HG03139 (cell line): ENCODE results near the gene TES.
"Not testable (repeated sequence)": the region's sequence is repeated elsewhere in the genome, so short reads cannot be mapped to it uniquely, and the experiment has no call there.

ENCODE experiments used
- ATAC-seq: cut with Tn5 transposase; IDR thresholded peaks from one replicate; pipeline ENCODE4 v1.9.1; 2021; ENCODE audit not compliant: unreplicated experiment

Gene TES

DNA sequence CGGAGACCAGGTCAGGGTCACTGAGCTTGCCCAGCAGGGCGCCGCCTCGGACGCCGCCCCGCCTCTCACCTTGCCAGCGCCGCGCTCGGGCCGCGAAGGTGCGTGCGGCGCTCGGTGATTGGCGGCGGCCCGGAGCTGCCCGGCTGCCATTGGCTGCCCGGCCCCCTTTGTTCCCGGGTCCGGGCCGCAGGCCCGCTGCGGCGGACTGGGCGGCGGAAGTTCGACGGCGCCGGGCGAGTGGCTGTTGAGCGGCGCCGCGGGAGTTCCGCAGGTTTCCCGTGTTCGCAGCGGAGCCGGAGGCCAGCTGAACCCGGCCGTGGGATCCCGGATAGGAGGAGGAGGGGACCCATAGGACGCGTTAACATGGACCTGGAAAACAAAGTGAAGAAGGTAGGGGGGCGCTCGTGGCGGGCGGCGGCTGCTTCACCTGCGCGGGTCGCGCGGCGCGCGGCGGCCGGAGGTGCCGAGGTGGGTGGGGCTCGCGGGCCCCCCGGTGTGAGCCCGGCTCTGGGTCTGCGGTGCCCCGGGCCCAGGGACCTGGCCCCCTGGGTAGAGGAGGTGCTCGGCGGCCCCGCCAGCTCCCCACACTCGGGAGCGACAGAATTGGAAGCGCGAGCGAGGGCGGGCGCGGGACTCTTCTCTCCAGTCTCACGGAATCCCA is at the start of gene TES:
TSS of gene TES (plus strand) at position 195 of the 661 bp plus-strand sequence. CDS start at position 364, 169 bp downstream.
- peak; percentile 84 for ATAC-seq

DNA sequence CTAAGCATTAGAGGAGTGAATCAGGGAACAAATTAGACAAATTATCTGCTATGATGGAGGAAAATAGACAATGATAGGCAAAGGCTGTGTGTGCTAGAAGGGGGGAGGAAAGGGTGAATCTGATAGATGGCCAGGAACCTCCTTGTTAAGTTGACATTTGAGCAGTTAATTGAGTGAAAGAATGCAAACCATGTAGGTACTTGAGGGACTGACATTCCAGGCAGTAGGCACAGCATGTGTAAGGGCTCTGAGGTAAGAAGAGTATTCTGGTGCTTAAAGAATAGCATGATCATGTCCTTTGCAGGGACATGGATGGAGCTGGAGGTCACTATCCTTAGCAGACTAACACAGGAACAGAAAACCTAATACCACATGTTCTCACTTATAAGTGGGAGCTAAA is 48.6 kb upstream of the TES start:
- no peak for ATAC-seq

GRCh38 chr7:116162254-116162653 is 48.1 kb upstream of the TES start:
- ATAC-seq = no peak

- no peak for ATAC-seq
These were observed 47.3 kb upstream of the TES start for GRCh38 chr7:116162992-116163391.

GRCh38 chr7:116164552-116165306 is 45.6 kb upstream of the TES start:
- ATAC-seq = no peak

DNA sequence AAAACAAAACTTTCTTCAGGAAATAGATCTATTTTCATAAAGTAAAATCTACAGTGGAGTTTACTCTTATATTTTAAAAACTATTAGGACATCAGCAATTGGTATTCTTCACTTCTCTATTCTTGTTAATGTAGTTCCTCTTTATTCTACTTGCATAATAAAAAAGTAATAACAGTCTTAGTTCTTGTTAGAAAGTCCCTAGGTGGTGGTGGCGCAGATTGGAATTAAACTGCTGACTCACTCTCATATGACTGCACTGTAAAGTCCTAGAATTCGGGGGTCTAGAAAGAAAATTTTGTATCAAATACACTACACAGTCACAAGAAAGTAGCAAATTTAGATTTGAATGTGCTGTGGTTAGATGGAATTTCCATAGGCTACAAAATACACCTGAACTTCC is 44.6 kb upstream of the TES start:
- peak; percentile 44 for ATAC-seq

DNA sequence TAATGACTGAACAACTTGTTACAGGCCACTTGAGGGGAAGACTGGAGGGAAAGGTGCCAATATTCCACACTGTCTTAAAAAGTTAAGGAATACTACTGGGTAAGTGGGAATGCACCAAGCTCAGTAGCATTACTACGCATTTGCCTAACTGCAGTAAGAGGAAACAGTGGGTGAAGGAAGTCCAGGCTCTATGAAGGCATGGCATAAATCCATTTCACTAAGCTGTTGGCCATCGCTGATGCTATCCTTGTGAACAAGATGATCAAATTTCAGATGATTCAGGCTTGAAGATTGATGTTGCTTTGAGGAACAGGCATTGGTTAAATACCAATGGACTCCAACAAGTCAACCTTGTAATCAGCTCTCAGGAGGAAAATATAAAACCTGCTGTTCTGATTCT is 44.2 kb upstream of the TES start:
- no peak for ATAC-seq

GRCh38 chr7:116167177-116167576 is 43.2 kb upstream of the TES start:
- ATAC-seq = no peak

DNA sequence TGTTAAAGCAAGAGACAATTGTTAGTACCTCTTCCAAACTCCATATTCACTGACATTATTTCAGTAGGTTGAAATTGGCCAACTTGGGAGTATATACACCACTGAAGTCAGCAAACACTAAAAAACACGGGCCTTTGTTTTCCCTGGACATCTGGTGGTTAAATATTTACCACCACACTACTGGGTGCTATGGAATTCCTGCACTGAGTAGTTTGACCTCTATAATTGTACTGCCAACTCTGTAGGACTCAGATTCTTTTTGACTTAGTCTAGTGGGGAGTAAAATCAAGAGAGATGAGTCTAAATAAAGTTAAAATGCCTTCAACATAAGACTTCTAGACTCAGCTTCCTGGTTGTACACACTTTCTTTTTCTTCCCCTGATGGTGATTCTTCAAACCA is 41.3 kb upstream of the TES start:
- ATAC-seq = no peak

DNA sequence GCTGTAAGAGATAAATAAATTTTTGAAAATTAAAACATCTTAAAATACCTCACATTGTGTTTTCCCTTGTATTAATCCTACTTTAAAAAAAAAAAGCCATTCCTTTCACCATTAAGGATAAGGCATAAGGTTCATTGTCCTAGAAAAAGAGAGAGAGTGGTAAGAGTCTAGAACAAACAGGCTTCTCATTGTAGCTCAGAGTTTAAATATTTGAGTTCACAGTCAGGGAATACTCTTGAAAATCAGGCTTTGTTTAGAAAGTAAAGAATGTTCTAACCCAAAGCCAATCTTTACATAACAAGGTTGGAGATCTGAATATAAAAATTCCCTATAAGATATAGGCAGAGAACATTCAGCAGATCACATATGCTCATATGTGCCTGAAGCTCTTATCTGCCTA is 40.2 kb upstream of the TES start:
- ATAC-seq = no peak

- ATAC-seq = no peak
These were observed 39.2 kb upstream of the TES start for GRCh38 chr7:116171094-116171493.

DNA sequence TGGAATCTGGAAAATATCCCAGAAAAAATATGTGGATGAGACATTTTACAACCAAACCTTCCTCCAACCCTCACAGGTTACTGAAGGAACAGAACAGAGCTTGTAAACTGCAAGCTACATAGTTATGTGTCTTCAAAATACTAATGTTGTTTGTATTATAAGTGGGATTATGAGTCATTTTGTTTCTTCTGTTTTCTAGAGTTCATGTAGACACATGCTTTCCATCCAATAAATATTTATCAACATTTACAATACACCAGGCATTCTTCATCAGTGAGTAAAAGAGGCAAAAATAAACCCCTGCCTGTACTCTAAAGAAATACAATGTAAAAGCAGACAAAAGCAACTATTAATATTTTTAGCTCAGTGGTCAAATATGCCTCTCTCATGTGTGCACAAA is 38.0 kb upstream of the TES start:
- no peak for ATAC-seq

DNA sequence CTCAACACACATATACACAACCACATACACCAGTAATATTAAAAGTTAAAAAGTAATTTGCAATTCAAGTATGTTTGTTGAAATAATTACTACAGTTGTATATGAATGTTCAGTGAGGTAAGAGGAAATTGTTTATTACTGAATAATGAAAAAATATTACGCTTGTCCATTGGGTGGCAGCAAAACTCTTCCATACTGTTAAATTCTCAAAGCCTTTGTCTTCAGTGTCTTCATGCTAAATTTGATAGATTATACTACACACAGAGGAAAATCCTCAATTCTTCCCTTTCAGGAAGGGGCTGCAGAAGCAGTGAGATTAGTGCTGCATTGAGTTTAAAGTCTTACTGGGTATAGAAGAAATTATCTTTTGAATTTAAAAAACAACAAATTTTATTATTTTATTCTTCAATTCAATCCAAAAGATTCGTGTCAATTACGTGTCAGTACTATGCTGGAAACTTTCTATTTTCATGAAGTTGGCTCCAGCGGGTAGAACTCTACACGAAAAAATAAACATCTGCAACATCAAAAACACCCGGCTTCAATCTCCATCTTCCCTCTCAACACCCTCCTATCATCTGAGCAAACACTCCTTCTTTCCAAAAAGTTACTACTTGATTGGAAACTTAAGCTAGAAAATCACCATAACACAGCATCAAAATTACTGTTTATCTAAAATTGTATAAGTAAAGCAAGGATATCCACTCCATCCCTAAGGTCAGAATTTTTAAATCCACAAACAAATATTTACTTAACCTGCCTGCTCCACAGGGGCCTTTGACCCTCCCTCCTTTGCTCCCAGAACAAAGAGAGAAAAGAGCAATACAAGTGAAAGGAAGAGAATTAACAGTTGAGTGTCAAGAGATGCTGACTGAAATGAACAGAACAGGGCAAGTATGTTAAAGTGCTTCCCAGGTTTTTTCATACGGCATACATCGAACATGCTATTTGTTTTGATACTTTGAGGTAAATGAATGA is 37.0 kb upstream of the TES start:
- ATAC-seq = no peak

DNA sequence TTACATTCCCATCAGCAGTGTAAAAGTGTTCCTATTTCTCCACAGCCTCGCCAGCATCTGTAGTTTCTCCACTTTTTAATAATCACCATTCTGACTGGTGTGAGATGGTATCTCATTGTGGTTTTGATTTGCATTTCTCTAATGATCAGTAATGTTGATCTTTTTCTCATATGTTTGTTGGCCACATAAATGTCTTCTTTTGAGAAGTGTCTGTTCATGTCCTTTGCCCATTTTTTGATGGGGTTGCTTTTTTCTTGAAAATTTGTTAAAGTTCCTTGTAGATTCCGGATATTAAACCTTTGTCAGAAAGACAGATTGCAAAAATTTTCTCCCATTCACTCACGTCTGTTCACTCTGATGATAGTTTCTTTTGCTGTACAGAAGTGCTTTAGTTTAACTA is 35.2 kb upstream of the TES start:
- ATAC-seq = not testable (repeated sequence)

GRCh38 chr7:116176226-116176625 is 34.1 kb upstream of the TES start:
- ATAC-seq = no peak

GRCh38 chr7:116177009-116177408 is 33.3 kb upstream of the TES start:
- no peak for ATAC-seq

DNA sequence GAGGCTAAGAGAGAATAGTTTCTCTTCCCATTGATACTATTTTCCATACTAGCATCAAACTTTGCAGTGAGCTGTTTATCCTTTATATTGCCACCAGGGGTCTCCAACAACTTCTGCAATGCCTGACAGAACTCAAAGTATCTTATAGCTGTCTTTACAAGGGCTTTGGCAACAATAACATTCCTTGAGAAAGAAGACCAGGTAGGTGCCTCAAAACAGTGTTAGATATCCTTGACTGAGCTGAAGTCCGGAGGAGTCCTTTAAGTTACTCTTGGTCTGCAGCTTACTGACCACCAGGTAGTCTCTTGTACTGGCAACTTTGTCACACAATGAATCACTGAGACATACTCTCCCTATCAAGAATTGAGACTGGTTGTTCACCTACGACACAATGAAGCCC is 30.0 kb upstream of the TES start:
- ATAC-seq = peak; percentile 86

GRCh38 chr7:116182023-116182422 is 28.3 kb upstream of the TES start:
- no peak for ATAC-seq

- no peak for ATAC-seq
These were observed 24.9 kb upstream of the TES start for GRCh38 chr7:116185450-116185849.

GRCh38 chr7:116185956-116186355 is 24.4 kb upstream of the TES start:
- ATAC-seq = no peak

DNA sequence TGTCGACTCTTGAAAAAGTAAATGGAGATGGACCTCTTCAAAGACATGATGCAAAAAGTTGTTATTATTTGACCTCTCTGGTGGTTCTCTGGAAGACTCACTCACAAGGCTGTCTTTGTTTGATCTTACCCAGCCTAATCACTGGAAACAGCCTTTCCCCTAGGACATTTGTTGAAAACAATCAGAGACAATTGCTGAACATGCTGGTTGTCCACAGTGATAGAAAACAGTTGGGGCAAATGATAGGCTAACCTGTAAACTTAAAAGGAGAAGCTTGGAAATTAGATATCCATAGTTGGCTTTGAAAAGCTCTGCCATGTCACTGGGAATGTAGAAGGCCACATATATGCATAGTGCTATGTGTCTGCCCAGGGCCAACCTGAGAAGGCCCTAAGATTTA is 22.9 kb upstream of the TES start:
- ATAC-seq = no peak
